AG04450 (cell line): ENCODE data around the gene ZNF536. TPM values are rescaled to one million over a fixed set of nuclear protein-coding genes. Genes with fewer than 3 reads are reported as not detected.

Experiments
- CTCF ChIA-PET: fragments of 300-600, 350-600 bp; formaldehyde crosslinking; extraction: SDS; loops from one replicate; lab custom pipeline; 2022; ENCODE audit warnings: antibody characterized with exemption, inconsistent platforms; lab: Charles Lee
- POLR2A ChIA-PET: fragments of 350-600 bp; formaldehyde crosslinking; extraction: SDS; loops from one replicate; lab custom pipeline; 2021; ENCODE audit warnings: antibody characterized with exemption, inconsistent platforms; lab: Yijun Ruan, JAX
- DNase-seq: peaks from one replicate; pipeline ENCODE4 v3.0.0-alpha.2; 2011; ENCODE audit warnings: low read depth, low spot score
- H3K27ac ChIP-seq: one replicate; pipeline ENCODE4 v1.5.1; 2012; ENCODE audit warnings: low read depth, low read length, control low read depth
- H3K27me3 ChIP-seq: one replicate; pipeline ENCODE4 v1.6.0; 2012; ENCODE audit warnings: low read length; ENCODE audit not compliant: control insufficient read depth, insufficient read depth
- H3K4me3 ChIP-seq: 2 replicates; pipeline ENCODE4 v1.5.1; 2011; ENCODE audit warnings: mild to moderate bottlenecking, low read depth, low read length, control low read depth
- H3K9me3 ChIP-seq: 2 replicates; pipeline ENCODE4 v1.5.1; 2012; ENCODE audit warnings: low read length; ENCODE audit not compliant: control insufficient read depth, insufficient read depth
- CTCF ChIP-seq: IDR thresholded peaks from 2 replicates; pipeline ENCODE4 v1.5.1; 2011; ENCODE audit warnings: low read depth, low read length, control low read depth, inconsistent platforms
- polyA plus RNA-seq: library from polyadenylated mRNA; depleted of rRNA; stranded (reverse); fragments of >200 nt; gene quantifications from 2 replicates; pipeline ENCODE4 v1.2.3, GENCODE V29; 2011

Gene ZNF536
- polyA plus RNA-seq, 1 experiment = not detected

- H3K27ac ChIP-seq = no peak overlapping the region
- no peak overlapping the region for H3K4me3 ChIP-seq
These were observed 140.2 kb downstream of the ZNF536 start for GRCh38 chr19:30512176-30513081.

GRCh38 chr19:30513082-30513411 is 140.9 kb downstream of the ZNF536 start:
- POLR2A ChIA-PET = no interaction called here
- Histone ChIP-seq H3K9me3 (peaks cover 41% of the 10 kb centered on the region), H3K27me3 (no peaks in the 10 kb centered on the region), H3K4me3 (no peak overlapping the region), H3K27ac (no peak overlapping the region)
- no peak for DNase-seq
- TF ChIP-seq CTCF = no peak
- CTCF ChIA-PET = no interaction called here

More at GRCh38 chr19:30512176-30513081, 140.2 kb downstream of the ZNF536 start:
- TF ChIP-seq CTCF = no peak
- peaks cover 38% of the 10 kb centered on the region for H3K9me3 ChIP-seq
- DNase-seq = no peak
- CTCF ChIA-PET = no interaction called here
- H3K27me3 ChIP-seq = no peaks in the 10 kb centered on the region
- POLR2A ChIA-PET = no interaction called here

GRCh38 chr19:30516111-30516510 is 143.9 kb downstream of the ZNF536 start:
- no peaks in the 10 kb centered on the region for H3K27me3 ChIP-seq
- H3K4me3 ChIP-seq = no peak overlapping the region
- no peak overlapping the region for H3K27ac ChIP-seq
- peaks cover 65% of the 10 kb centered on the region for H3K9me3 ChIP-seq
- POLR2A ChIA-PET = no interaction called here
- CTCF ChIA-PET = no interaction called here
- no peak for TF ChIP-seq CTCF
- DNase-seq = no peak

GRCh38 chr19:30516531-30516930 is 144.3 kb downstream of the ZNF536 start:
- no peak for DNase-seq
- TF ChIP-seq CTCF = no peak
- peaks cover 69% of the 10 kb centered on the region for H3K9me3 ChIP-seq
- POLR2A ChIA-PET = no interaction called here
- H3K4me3 ChIP-seq = no peak overlapping the region
- no peaks in the 10 kb centered on the region for H3K27me3 ChIP-seq
- CTCF ChIA-PET = no interaction called here
- no peak overlapping the region for H3K27ac ChIP-seq

- CTCF ChIA-PET = no interaction called here
- DNase-seq = no peak
- no peak overlapping the region for H3K4me3 ChIP-seq
- no peaks in the 10 kb centered on the region for H3K27me3 ChIP-seq
- peaks cover 80% of the 10 kb centered on the region for H3K9me3 ChIP-seq
- no peak for TF ChIP-seq CTCF
- POLR2A ChIA-PET = no interaction called here
- H3K27ac ChIP-seq = no peak overlapping the region
These were observed 146.9 kb downstream of the ZNF536 start for GRCh38 chr19:30518965-30519606.
